ENCODE results near the gene LYG2.
"Not testable (repeated sequence)": the region's sequence is repeated elsewhere in the genome, so short reads cannot be mapped to it uniquely, and the experiment has no call there.

LYG2 gene

GRCh38 chr2:99200076-99200800 is 55.2 kb downstream of the LYG2 start:
- H3K4me3 ChIP-seq (ENCODE audit: low read depth, low read length): no peak overlapping the region
- in situ Hi-C loops (cut with HindIII; ENCODE audit: low sequenced_read_pairs): no loop called here
- no peak for TF ChIP-seq CTCF (IDR thresholded peaks at IDR 0.05; ENCODE audit: low read depth, low read length)
- DNase-seq (ENCODE audit: low read depth, low spot score): no peak

- TF ChIP-seq CTCF (IDR thresholded peaks at IDR 0.05; ENCODE audit: low read depth, low read length): no peak
- no peak for DNase-seq (ENCODE audit: low read depth, low spot score)
- H3K4me3 ChIP-seq (ENCODE audit: low read depth, low read length): no peak overlapping the region
- in situ Hi-C loops (cut with HindIII; ENCODE audit: low sequenced_read_pairs): no loop called here
Observed at GRCh38 chr2:99198103-99198841, 57.2 kb downstream of the LYG2 start.

- H3K4me3 ChIP-seq (ENCODE audit: low read depth, low read length); DNase-seq (ENCODE audit: low read depth, low spot score); in situ Hi-C loops (cut with HindIII; ENCODE audit: low sequenced_read_pairs): not testable (repeated sequence)
Observed at GRCh38 chr2:99192364-99192763, 63.1 kb downstream of the LYG2 start.
